PC-9 (cell line): Measurements from ENCODE around the gene DHX32. TPM values are rescaled to one million over a fixed set of nuclear protein-coding genes. Genes with fewer than 3 reads are reported as not detected.

Experiments used
- BruUV-seq: library from RNA; stranded (reverse); fragments of 400-500 nt; replicated peaks from 2 replicates; lab custom pipeline; 2021; lab: Mats Ljungman, UMichigan
- CTCF ChIA-PET: fragments of 300-600 bp; sonication (Branson Sonifier 250); formaldehyde crosslinking; loops from one replicate; lab custom pipeline; 2022; ENCODE audit warnings: antibody characterized with exemption; lab: Charles Lee
- POLR2A ChIA-PET: fragments of 300-600 bp; sonication (Branson Sonifier 250); formaldehyde crosslinking; loops from one replicate; lab custom pipeline; 2022; ENCODE audit warnings: antibody characterized with exemption; ENCODE audit not compliant: unreplicated experiment; lab: Charles Lee
- DNase-seq, 2 experiments: peaks; one replicate each; pipeline versions ENCODE4 v3.0.0 to v3.0.0-alpha.2; 2015 to 2022; ENCODE audit warnings: mixed read lengths in 1 of 2
- H2AFZ ChIP-seq: fragments of 200-600 bp; sonication (generic); 2 replicates; pipeline ENCODE4 v1.8.1; 2017; ENCODE audit warnings: antibody characterized with exemption
- H3F3A ChIP-seq: fragments of 200-600 bp; sonication (generic); 2 replicates; pipeline ENCODE4 v1.8.1; 2017; ENCODE audit warnings: antibody characterized with exemption, mild to moderate bottlenecking, low read depth; ENCODE audit not compliant: insufficient read depth
- H3K27ac ChIP-seq: fragments of 200-600 bp; sonication (generic); 2 replicates; pipeline ENCODE4 v1.6.1; 2016; ENCODE audit warnings: mixed run types
- H3K27me3 ChIP-seq: fragments of 200-600 bp; sonication (generic); 2 replicates; pipeline ENCODE4 v1.6.1; 2016; ENCODE audit warnings: low read depth, mixed run types; ENCODE audit not compliant: insufficient read depth
- H3K36me3 ChIP-seq: fragments of 200-600 bp; sonication (generic); 2 replicates; pipeline ENCODE4 v1.6.1; 2016; ENCODE audit warnings: low read depth, mixed run types
- H3K4me1 ChIP-seq: fragments of 200-600 bp; sonication (generic); replicated peaks from 2 replicates; pipeline ENCODE4 v1.6.1; 2016; ENCODE audit warnings: mixed run types; ENCODE audit not compliant: insufficient read depth
- H3K4me2 ChIP-seq: fragments of 200-600 bp; sonication (generic); 2 replicates; pipeline ENCODE4 v1.6.1; 2017; ENCODE audit warnings: mixed run types
- H3K4me3 ChIP-seq: fragments of 200-600 bp; sonication (generic); 2 replicates; pipeline ENCODE4 v1.6.1; 2016; ENCODE audit warnings: mixed run types
- H3K79me2 ChIP-seq: fragments of 200-600 bp; sonication (generic); 2 replicates; pipeline ENCODE4 v1.6.1; 2017; ENCODE audit warnings: low read depth, mixed run types
- H3K9me2 ChIP-seq: fragments of 200-600 bp; sonication (generic); 2 replicates; pipeline ENCODE4 v1.8.1; 2017; ENCODE audit warnings: mild to moderate bottlenecking; ENCODE audit not compliant: insufficient read depth
- H3K9me3 ChIP-seq: fragments of 200-600 bp; sonication (generic); 2 replicates; pipeline ENCODE4 v1.8.1; 2016; ENCODE audit warnings: low read depth; ENCODE audit not compliant: insufficient read depth
- H4K20me1 ChIP-seq: fragments of 200-600 bp; sonication (generic); 2 replicates; pipeline ENCODE4 v1.8.1; 2017; ENCODE audit not compliant: insufficient read depth
- EZH2 ChIP-seq: fragments of 200-600 bp; sonication (generic); IDR thresholded peaks from 2 replicates; pipeline ENCODE4 v1.8.0; 2017; ENCODE audit warnings: antibody characterized with exemption, low read depth
- intact Hi-C: fragments of 100-400 bp; cut with micrococcal nuclease; formaldehyde crosslinking; loops from one replicate; pipeline ENCODE4 v1.10.0; 2022; ENCODE audit not compliant: unreplicated experiment
- total RNA-seq: library from RNA; stranded (reverse); gene quantifications from 2 replicates; pipeline ENCODE4 v1.2.3, GENCODE V29; 2021
- TF ChIP-seq, protein P1 (sequence below): fragments of 200-600 bp; sonication (generic); conservative IDR thresholded peaks from 2 replicates; pipeline ENCODE4 v1.6.1; 2017; ENCODE audit warnings: mixed run types, antibody characterized with exemption, mild to moderate bottlenecking, moderate library complexity

DHX32 gene
- total RNA-seq, 1 experiment from 2014 or later, result 51.0 TPM

DNA sequence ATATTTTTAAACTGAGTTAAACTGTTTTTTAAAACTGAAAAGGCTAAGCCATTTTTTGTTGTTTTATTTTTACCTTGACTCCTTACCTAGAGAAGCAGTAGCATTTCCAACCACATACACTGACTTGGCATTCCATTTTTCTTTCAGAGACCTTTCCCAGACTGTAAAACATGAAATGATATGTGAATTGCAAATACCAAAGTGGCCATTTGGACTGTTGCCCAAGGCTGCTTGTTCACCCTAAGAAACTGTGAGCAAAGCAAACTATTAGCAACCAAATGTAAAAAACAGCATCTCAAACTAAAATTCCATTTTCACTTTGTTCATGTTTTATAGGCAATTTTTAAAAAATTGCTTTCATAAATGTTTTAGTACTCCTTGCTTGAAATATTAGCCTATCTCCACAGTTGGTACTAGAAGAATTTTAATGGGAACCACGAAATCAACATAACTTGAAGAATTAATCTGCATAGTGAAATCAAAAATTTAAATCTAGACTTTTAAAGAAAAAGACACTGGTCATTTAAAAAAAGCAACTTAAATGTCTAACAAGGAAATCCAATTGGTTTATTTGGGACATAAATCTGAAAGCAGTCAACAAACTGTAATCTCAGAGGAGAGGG, 68.9 kb downstream of the DHX32 start:
- no TSS peak for BruUV-seq
- TF ChIP-seq, protein P1, sequence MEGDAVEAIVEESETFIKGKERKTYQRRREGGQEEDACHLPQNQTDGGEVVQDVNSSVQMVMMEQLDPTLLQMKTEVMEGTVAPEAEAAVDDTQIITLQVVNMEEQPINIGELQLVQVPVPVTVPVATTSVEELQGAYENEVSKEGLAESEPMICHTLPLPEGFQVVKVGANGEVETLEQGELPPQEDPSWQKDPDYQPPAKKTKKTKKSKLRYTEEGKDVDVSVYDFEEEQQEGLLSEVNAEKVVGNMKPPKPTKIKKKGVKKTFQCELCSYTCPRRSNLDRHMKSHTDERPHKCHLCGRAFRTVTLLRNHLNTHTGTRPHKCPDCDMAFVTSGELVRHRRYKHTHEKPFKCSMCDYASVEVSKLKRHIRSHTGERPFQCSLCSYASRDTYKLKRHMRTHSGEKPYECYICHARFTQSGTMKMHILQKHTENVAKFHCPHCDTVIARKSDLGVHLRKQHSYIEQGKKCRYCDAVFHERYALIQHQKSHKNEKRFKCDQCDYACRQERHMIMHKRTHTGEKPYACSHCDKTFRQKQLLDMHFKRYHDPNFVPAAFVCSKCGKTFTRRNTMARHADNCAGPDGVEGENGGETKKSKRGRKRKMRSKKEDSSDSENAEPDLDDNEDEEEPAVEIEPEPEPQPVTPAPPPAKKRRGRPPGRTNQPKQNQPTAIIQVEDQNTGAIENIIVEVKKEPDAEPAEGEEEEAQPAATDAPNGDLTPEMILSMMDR, result no peak
- no peak for TF ChIP-seq EZH2

DNA sequence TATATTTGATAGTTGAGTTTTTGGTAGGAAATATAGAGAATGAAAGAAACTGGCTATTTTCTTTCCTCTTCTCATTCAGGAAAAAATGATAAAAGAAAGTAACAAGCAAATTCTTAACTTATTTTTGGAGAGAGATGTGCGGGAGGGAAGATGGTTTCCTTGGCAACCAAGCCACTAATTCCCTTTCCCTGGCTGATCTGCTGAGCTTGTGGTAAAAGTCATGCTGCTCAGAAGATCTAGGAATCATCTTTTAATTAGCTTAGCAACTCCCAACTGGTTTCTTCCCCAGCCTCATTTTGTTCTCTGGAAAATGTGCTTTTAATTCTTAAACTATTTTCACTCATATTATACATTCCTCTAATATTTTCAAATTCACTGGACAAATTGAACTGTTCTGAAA, 69.8 kb downstream of the DHX32 start:
- Histone ChIP-seq H3K36me3 (peaks cover 8% of the 10 kb centered on the region; the same call in 1 of the 2 replicates), H3K4me1 (no peaks in the 10 kb centered on the region), H3K4me3 (no peak overlapping the region), H3K27ac (no peak overlapping the region), H3K27me3 (no peaks in the 10 kb centered on the region), H3K9me3 (no peaks in the 10 kb centered on the region), H3K4me2 (no peak overlapping the region), H3K79me2 (no peaks in the 10 kb centered on the region), H3F3A (no peaks in the 10 kb centered on the region), H3K9me2 (no peaks in the 10 kb centered on the region), H2AFZ (no peak overlapping the region), H4K20me1 (no peaks in the 10 kb centered on the region)
- CTCF ChIA-PET, result no interaction called here
- BruUV-seq, result no TSS peak
- POLR2A ChIA-PET, result no interaction called here
- intact Hi-C loops, result no loop called here
- TF ChIP-seq, protein P1, result no peak
- TF ChIP-seq EZH2, result no peak
- no peak for DNase-seq

More for the DNA sequence above, 68.9 kb downstream of the DHX32 start:
- Histone ChIP-seq H4K20me1 (no peaks in the 10 kb centered on the region), H3K9me2 (no peaks in the 10 kb centered on the region), H3K27me3 (no peaks in the 10 kb centered on the region), H2AFZ (no peak overlapping the region), H3K27ac (no peak overlapping the region), H3K4me1 (no peaks in the 10 kb centered on the region), H3K36me3 (peaks cover 8% of the 10 kb centered on the region; the same call in 1 of the 2 replicates), H3F3A (no peaks in the 10 kb centered on the region), H3K79me2 (no peaks in the 10 kb centered on the region), H3K9me3 (no peaks in the 10 kb centered on the region), H3K4me3 (no peak overlapping the region), H3K4me2 (no peak overlapping the region)
- intact Hi-C loops, result no loop called here
- DNase-seq, result no peak
- POLR2A ChIA-PET, result no interaction called here
- CTCF ChIA-PET, result no interaction called here

DNA sequence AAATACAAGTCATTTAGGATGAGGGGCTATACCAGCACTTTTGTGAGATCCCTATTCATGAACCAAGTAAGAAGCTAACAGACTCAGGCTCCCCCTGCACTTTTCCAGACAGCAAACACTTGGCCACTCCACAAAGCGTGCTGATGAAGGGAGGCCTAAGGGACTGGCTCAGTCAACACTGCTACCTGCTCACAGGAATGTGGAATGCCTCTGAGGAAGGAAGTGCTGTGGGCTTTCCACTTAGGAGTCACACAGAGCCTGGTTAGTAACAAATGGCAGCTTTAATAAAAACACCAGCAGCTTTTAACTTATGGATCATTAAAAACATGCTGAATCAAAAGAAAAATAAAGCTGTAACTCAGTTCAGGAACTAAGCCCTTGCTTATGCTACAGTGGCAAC, 73.0 kb downstream of the DHX32 start:
- Histone ChIP-seq H3K4me1 (no peaks in the 10 kb centered on the region), H3K27ac (no peak overlapping the region), H3K4me3 (no peak overlapping the region), H4K20me1 (no peaks in the 10 kb centered on the region), H3K9me2 (no peaks in the 10 kb centered on the region), H3F3A (no peaks in the 10 kb centered on the region), H3K79me2 (no peaks in the 10 kb centered on the region), H3K36me3 (peaks cover 8% of the 10 kb centered on the region; the same call in 1 of the 2 replicates), H3K9me3 (no peaks in the 10 kb centered on the region), H3K27me3 (no peaks in the 10 kb centered on the region), H3K4me2 (no peak overlapping the region), H2AFZ (no peak overlapping the region)
- intact Hi-C loops, result no loop called here
- TF ChIP-seq EZH2, result no peak
- TF ChIP-seq, protein P1, result no peak
- BruUV-seq, result no TSS peak
- ChIA-PET POLR2A (interaction anchor here (0.7 kb wide), 1 partner anchor 560 kb away, joined by 3 read pairs; no protein-coding TSS in a partner anchor), CTCF (no interaction called here)
- no peak for DNase-seq
